Retinal pigment epithelial cell (primary cell): ENCODE data around the gene SCAMP5.
A peak's percentile ranks its signal among the peaks of the same experiment; 100 is the strongest.

Experiments
- DNase-seq: peaks from one replicate; pipeline ENCODE4 v3.0.0-alpha.2; 2010; ENCODE audit warnings: low read depth
- H3K4me3 ChIP-seq: 2 replicates; pipeline ENCODE4 v1.5.1; 2011; ENCODE audit warnings: mild to moderate bottlenecking, low read length, control low read depth, moderate library complexity
- TF ChIP-seq, protein P1 (sequence below): conservative IDR thresholded peaks from 2 replicates; pipeline ENCODE4 v1.5.1; 2011; ENCODE audit warnings: low read depth, low read length, control low read depth, inconsistent platforms

Gene SCAMP5, protein sequence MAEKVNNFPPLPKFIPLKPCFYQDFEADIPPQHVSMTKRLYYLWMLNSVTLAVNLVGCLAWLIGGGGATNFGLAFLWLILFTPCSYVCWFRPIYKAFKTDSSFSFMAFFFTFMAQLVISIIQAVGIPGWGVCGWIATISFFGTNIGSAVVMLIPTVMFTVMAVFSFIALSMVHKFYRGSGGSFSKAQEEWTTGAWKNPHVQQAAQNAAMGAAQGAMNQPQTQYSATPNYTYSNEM

DNA sequence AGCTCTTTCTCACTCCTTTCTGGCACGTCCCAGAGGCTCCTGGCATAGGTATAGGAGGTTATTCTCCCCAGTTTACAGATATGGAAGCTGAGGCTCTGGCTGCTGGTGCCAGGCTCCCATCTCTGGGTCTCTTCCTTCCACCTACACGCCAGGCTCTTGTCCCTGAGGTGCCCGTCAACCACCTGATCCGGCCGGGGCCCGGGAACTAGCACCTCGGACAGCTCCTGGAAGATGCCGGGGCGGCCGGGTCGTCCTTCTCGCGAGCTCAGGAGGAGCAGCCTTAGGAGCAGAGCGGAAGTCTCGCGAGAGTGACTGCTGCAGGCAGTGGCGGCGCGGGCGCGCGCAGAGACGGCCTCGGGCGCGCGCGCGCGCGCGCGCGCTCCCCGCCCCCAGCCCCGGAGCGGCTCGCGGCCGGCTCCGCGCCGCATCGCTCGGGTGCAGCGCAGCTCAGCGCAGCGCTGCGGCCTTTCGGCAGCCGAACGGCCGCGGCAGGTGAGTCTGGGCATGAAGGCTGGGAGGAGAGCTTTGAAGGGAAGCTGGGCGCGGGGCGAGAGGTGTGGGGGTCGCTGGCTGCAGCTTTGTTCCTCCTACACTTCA is at the start of gene SCAMP5:
Gene SCAMP5, plus strand, starts transcription at position 382 of the 597 bp plus-strand sequence. CDS start 16,277 bp downstream, outside the sequence.
- peak within 1 kb of the TSS; percentile 75 for H3K4me3 ChIP-seq
- peak; percentile 81 for DNase-seq
- TF ChIP-seq, protein P1, sequence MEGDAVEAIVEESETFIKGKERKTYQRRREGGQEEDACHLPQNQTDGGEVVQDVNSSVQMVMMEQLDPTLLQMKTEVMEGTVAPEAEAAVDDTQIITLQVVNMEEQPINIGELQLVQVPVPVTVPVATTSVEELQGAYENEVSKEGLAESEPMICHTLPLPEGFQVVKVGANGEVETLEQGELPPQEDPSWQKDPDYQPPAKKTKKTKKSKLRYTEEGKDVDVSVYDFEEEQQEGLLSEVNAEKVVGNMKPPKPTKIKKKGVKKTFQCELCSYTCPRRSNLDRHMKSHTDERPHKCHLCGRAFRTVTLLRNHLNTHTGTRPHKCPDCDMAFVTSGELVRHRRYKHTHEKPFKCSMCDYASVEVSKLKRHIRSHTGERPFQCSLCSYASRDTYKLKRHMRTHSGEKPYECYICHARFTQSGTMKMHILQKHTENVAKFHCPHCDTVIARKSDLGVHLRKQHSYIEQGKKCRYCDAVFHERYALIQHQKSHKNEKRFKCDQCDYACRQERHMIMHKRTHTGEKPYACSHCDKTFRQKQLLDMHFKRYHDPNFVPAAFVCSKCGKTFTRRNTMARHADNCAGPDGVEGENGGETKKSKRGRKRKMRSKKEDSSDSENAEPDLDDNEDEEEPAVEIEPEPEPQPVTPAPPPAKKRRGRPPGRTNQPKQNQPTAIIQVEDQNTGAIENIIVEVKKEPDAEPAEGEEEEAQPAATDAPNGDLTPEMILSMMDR, result no peak

DNA sequence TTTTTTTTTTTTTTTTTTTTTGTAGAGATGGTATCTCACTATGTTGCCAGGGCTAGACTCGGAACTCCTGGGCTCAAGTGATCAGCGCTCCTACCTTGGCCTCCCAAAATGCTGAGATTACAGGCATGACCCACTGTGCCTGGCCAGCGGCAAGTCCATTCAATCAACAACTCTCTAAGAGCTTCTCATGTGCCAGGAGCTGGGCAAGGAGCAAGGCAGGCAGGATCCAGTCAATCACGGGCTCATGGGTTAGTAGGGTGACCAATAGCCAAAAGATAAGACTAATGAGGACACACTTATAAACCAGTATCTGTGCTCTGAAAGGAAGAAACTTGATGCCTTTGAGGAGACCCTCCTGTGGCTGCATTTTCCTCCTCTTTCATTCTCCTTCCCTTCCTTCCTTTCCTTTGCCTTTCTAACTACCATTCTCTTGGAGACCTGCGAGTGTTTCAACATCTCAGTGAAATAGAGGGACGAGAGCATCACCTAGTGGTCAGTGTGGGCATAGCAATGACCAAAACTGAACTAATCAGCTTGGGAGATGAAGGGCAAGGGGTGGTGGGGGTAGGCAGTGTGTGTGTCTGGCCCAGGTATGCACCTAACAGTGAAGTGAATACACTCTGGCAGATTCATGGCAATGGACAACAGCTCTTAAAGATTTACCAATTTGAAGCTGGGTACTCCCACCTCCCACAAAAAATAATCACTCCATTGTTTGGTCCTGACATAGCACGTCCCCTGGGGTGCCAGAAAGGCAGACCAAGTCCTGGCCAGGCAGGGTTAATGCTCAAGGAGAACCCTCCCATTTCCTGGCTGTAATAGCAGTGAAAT is 45.1 kb upstream of the SCAMP5 start:
- no peak overlapping the region for H3K4me3 ChIP-seq
- TF ChIP-seq, protein P1, result peak; percentile 100
- no peak for DNase-seq

DNA sequence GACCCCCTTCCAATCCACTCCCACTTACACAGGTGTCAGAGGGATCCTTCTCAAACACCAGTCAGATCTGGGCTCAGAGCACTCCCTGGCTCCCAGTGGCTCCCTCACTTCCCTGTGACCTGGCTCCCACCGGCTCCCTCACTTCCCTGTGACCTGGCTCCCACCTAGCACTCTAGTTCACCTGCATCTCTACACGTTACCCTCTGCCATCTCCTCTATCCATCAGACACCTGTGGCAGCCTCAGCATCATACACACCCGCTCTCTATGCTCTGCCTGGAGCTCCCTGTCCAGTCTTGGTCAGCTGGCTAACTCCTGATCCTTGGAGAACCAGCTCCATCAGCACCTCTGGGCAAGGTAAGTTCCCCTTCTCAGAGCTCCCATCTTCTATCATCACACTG is 44.4 kb upstream of the SCAMP5 start:
- no peak for DNase-seq
- TF ChIP-seq, protein P1, result peak; percentile 1
- no peak overlapping the region for H3K4me3 ChIP-seq

DNA sequence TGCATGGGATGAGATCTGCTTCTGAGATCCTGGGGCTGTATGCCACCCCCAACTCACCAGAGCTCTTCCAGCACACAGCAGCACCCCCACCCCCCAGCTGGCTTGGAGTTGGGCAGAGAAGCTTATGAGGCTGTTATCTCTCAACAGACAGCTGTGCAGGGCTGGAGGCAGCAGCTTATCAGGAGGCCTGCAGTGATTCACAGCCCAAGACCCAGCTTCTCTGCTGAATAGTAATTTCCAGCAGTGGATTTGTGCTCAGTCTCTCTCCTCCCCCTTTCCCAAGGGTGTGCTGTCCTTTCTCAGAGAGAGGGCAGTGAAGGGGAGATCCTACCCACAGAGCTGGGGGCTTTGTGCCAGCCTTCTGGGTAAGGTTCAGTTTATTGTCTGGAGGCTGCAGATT is 40.8 kb upstream of the SCAMP5 start:
- TF ChIP-seq, protein P1, result no peak
- peak overlapping the region; percentile 55 for H3K4me3 ChIP-seq
- no peak for DNase-seq

DNA sequence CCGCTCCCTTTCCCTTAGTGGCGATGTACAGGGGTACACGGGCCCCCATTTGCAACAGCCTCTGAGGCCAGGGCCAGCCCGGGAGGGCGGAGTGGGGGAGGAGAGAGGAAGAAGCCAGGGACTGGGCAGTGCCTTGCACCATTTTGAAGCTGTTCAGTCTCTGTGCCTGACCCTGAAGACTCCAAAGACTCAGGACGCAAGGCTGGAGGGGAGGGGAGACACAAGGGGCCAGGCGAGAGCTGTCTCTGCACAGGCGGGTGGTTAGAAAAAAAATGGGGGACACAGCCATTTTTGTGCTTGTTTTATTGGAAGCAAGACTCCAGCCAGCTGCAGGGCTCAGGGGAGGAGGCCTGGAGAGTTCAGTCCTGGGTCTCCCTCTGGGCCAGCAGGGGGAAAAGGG is 40.3 kb upstream of the SCAMP5 start:
- DNase-seq, result no peak
- H3K4me3 ChIP-seq, result peak overlapping the region; percentile 55
- TF ChIP-seq, protein P1, result no peak

DNA sequence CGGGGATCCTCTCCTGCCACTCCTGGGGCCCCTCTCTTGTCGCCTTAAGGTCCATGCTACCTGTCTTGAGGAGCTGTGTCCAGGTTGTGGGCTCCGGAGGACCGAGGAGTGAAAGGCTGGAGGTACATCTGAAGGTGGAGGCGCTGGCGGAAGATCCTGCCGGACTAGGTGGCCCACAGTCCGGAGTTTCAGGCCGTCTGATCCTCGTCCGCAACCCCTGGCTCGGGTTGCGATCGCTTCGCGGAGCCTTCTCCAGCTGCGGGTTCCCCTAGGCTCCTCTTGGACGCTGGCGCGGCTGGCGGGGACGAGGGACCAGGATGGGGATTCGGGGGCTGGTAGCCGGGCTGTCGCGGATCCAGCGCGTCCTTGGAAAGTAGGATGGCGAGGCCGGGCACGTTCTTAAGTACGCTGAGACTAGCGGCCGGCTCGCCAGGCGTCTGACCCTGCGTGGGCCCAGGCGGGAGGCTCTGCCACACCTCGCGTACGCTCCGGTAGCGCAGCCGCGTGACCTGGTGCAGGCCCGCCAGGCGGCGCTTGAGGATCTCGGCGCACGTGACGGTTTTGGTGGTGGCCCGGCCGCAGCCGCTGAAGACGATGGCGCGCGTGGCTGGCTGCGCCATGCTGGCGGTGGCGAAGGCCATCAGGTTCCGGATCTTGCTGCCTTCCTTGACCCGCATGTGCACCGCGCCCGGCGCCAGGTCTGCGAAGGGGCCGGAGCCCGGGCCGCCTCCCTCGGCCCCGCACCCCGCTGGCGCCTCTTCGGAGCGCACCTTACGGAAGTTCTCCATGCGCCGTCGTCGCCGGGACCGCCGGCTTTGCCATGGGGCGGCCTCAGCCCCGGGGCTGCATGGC is 39.3 kb upstream of the SCAMP5 start:
- TF ChIP-seq, protein P1, result peak; percentile 29
- DNase-seq, result no peak
- H3K4me3 ChIP-seq, result peak overlapping the region; percentile 55
